H1 (cell line): ENCODE data around the gene DOCK10. TPM values are rescaled to one million over a fixed set of nuclear protein-coding genes. Genes with fewer than 3 reads are reported as not detected.
A peak's percentile ranks its signal among the peaks of the same experiment; 100 is the strongest.

ENCODE experiments used
- CTCF ChIA-PET: fragments of 300-600 bp; sonication (Branson Sonifier 250); formaldehyde crosslinking; loops from one replicate; lab custom pipeline; 2021; ENCODE audit not compliant: partially characterized antibody; lab: Charles Lee
- POLR2A ChIA-PET: fragments of 300-600 bp; sonication (Branson Sonifier 250); formaldehyde crosslinking; loops from one replicate; lab custom pipeline; 2021; ENCODE audit warnings: inconsistent platforms; ENCODE audit not compliant: partially characterized antibody; lab: Charles Lee
- DNase-seq, 2 experiments: peaks; one replicate each; pipeline versions ENCODE4 v3.0.0 to v3.0.0-alpha.2; 2010 to 2022; ENCODE audit warnings: low spot score in 2 of 2, low read depth in 1 of 2, mixed read lengths in 1 of 2
- FAIRE-seq: peaks from 2 replicates; lab custom pipeline; 2011; peaks lifted over from hg19 to GRCh38; lab: Jason Lieb, UNC
- H2AFZ ChIP-seq: 2 replicates; pipeline ENCODE4 v1.8.1; 2012; ENCODE audit warnings: low read length, inconsistent platforms
- H2AK5ac ChIP-seq: 2 replicates; pipeline ENCODE4 v1.6.1; 2013; ENCODE audit warnings: low read depth, low read length
- H2BK120ac ChIP-seq: replicated peaks from 2 replicates; pipeline ENCODE3; 2013; ENCODE audit warnings: low read depth, low read length, inconsistent platforms
- H2BK12ac ChIP-seq: 2 replicates; pipeline ENCODE4 v1.6.1; 2013; ENCODE audit warnings: low read depth, low read length
- H2BK15ac ChIP-seq: 2 replicates; pipeline ENCODE4 v1.6.1; 2013; ENCODE audit warnings: low read length
- H2BK20ac ChIP-seq: 2 replicates; pipeline ENCODE4 v1.6.1; 2013; ENCODE audit warnings: low read length
- H2BK5ac ChIP-seq: 2 replicates; pipeline ENCODE4 v1.6.1; 2013; ENCODE audit warnings: low read depth, low read length
- H3K14ac ChIP-seq: 2 replicates; pipeline ENCODE4 v1.6.1; 2013; ENCODE audit warnings: inconsistent platforms; ENCODE audit not compliant: insufficient read length
- H3K18ac ChIP-seq: 2 replicates; pipeline ENCODE4 v1.6.1; 2013; ENCODE audit warnings: low read length; ENCODE audit errors: extremely low read depth
- H3K23ac ChIP-seq: 2 replicates; pipeline ENCODE4 v1.6.1; 2013; ENCODE audit warnings: inconsistent platforms; ENCODE audit not compliant: insufficient read length
- H3K23me2 ChIP-seq: 2 replicates; pipeline ENCODE4 v1.6.1; 2013; ENCODE audit warnings: low read depth, low read length
- H3K27ac ChIP-seq: 2 replicates; pipeline ENCODE4 v1.6.1; 2011; ENCODE audit warnings: low read depth, low read length, inconsistent platforms
- H3K27me3 ChIP-seq, 4 experiments: replicated peaks in 1 of 4; 1 replicate in 1 of 4; 2 replicates in 3 of 4; pipeline versions ENCODE4 v1.6.1 to v1.8.1; 2011 to 2013; ENCODE audit warnings: low read length in 3 of 4, mild to moderate bottlenecking in 3 of 4, inconsistent platforms in 2 of 4, mixed read lengths in 2 of 4, moderate library complexity in 1 of 4; ENCODE audit not compliant: control insufficient read depth in 3 of 4, insufficient read depth in 3 of 4; ENCODE audit errors: extremely low read depth in 1 of 4
- H3K36me3 ChIP-seq, 4 experiments: 2 replicates each; pipeline versions ENCODE4 v1.6.1 to v1.8.1; 2011 to 2013; ENCODE audit warnings: mild to moderate bottlenecking in 4 of 4, low read length in 3 of 4, moderate library complexity in 2 of 4, control low read depth in 1 of 4, inconsistent platforms in 1 of 4; ENCODE audit not compliant: insufficient read depth in 4 of 4, control insufficient read depth in 2 of 4
- H3K4ac ChIP-seq: replicated peaks from 2 replicates; pipeline ENCODE3; 2013; ENCODE audit warnings: low read length, low read depth, mixed read lengths, inconsistent platforms; ENCODE audit not compliant: insufficient read length
- H3K4me1 ChIP-seq, 4 experiments: replicated peaks in 1 of 4; 1 replicate in 1 of 4; 2 replicates in 3 of 4; pipeline versions ENCODE4 v1.6.1 to v1.8.1; 2011 to 2013; ENCODE audit warnings: low read length in 3 of 4, inconsistent platforms in 2 of 4, mixed read lengths in 1 of 4; ENCODE audit not compliant: insufficient read depth in 4 of 4, control insufficient read depth in 3 of 4
- H3K4me2 ChIP-seq, 2 experiments: 2 replicates each; pipeline versions ENCODE4 v1.6.1 to v1.8.1; 2011 to 2013; ENCODE audit warnings: low read depth in 2 of 2, low read length in 2 of 2, control low read depth in 1 of 2, inconsistent platforms in 1 of 2, mild to moderate bottlenecking in 1 of 2; ENCODE audit not compliant: insufficient read depth in 1 of 2
- H3K4me3 ChIP-seq, 4 experiments: fragments of 200-600, 300-600 bp in 1 of 4; sonication (generic), shearing (Covaris generic), sonication (Bioruptor Twin) in 1 of 4; 2 replicates each; pipeline versions ENCODE4 v1.5.1 to v1.8.1; 2011 to 2016; ENCODE audit warnings: low read length in 4 of 4, low read depth in 3 of 4, control low read depth in 2 of 4, inconsistent platforms in 2 of 4, mild to moderate bottlenecking in 2 of 4, mixed read lengths in 1 of 4, moderate library complexity in 1 of 4; ENCODE audit not compliant: insufficient read depth in 2 of 4; ENCODE audit errors: extremely low read depth in 1 of 4
- H3K56ac ChIP-seq: replicated peaks from 2 replicates; pipeline ENCODE3; 2013; ENCODE audit warnings: low read depth, mild to moderate bottlenecking, mixed read lengths, low read length, inconsistent platforms; ENCODE audit not compliant: insufficient read length
- H3K79me1 ChIP-seq: 2 replicates; pipeline ENCODE4 v1.6.1; 2013; ENCODE audit warnings: low read depth, low read length, control low read depth
- H3K79me2 ChIP-seq, 2 experiments: 2 replicates each; pipeline versions ENCODE4 v1.6.1 to v1.8.1; 2012 to 2013; ENCODE audit warnings: low read length in 2 of 2, mild to moderate bottlenecking in 2 of 2, inconsistent platforms in 1 of 2; ENCODE audit not compliant: insufficient read depth in 2 of 2, control insufficient read depth in 1 of 2
- H3K9ac ChIP-seq, 4 experiments: replicated peaks in 1 of 4; 1 replicate in 1 of 4; 2 replicates in 3 of 4; pipeline versions ENCODE4 v1.6.1 to v1.8.1; 2011 to 2013; ENCODE audit warnings: low read depth in 3 of 4, low read length in 3 of 4, control low read depth in 2 of 4, mild to moderate bottlenecking in 2 of 4, moderate library complexity in 2 of 4, inconsistent platforms in 1 of 4; ENCODE audit errors: extremely low read depth in 1 of 4
- H3K9me3 ChIP-seq, 2 experiments: 2 replicates each; pipeline versions ENCODE4 v1.6.1 to v1.8.1; 2012 to 2013; ENCODE audit warnings: mild to moderate bottlenecking in 2 of 2, moderate library complexity in 2 of 2, control low read depth in 1 of 2, inconsistent platforms in 1 of 2, low read depth in 1 of 2, low read length in 1 of 2, mixed read lengths in 1 of 2; ENCODE audit not compliant: insufficient read depth in 2 of 2
- H4K20me1 ChIP-seq, 2 experiments: replicated peaks in 1 of 2; 2 replicates each; pipeline versions ENCODE3 to v1.8.1; 2011 to 2013; ENCODE audit warnings: inconsistent platforms in 2 of 2, low read length in 2 of 2, mild to moderate bottlenecking in 1 of 2; ENCODE audit not compliant: insufficient read depth in 2 of 2, control insufficient read depth in 1 of 2
- H4K5ac ChIP-seq: 2 replicates; pipeline ENCODE4 v1.6.1; 2013; ENCODE audit warnings: low read length, low read depth, mixed read lengths, inconsistent platforms; ENCODE audit not compliant: insufficient read length
- H4K8ac ChIP-seq: 2 replicates; pipeline ENCODE4 v1.8.0; 2013; ENCODE audit warnings: mild to moderate bottlenecking, moderate library complexity, low read length, inconsistent platforms; ENCODE audit not compliant: insufficient read depth; ENCODE audit errors: extremely low read depth
- H4K91ac ChIP-seq: replicated peaks from 2 replicates; pipeline ENCODE3; 2013; ENCODE audit warnings: low read length, mixed read lengths, inconsistent platforms; ENCODE audit not compliant: insufficient read length
- ATF3 ChIP-seq: IDR thresholded peaks from 2 replicates; pipeline ENCODE4 v1.6.1; 2011; ENCODE audit warnings: low read depth, mild to moderate bottlenecking, low read length; ENCODE audit not compliant: insufficient read depth
- POLR2AphosphoS5 ChIP-seq: IDR thresholded peaks from 2 replicates; pipeline ENCODE4 v1.6.1; 2011; ENCODE audit warnings: low read depth, low read length
- TAF1 ChIP-seq: IDR thresholded peaks from 2 replicates; pipeline ENCODE4 v1.6.1; 2011; ENCODE audit warnings: mild to moderate bottlenecking, low read depth, low read length
- WGBS, 2 experiments: shearing (Covaris generic) in 1 of 2; methylation state at CpG; one replicate each; pipeline versions ENCODE4 v1.1.6 to v1.1.7; 2013 to 2015; ENCODE audit warnings: low lambda C conversion rate in 2 of 2, mixed read lengths in 2 of 2, inconsistent platforms in 1 of 2, low coverage in 1 of 2, missing lambda C conversion rate in 1 of 2; ENCODE audit not compliant: insufficient replicate concordance in 2 of 2, insufficient coverage in 1 of 2, insufficient read length in 1 of 2; ENCODE audit errors: extremely low coverage in 1 of 2, missing lambda C conversion rate in 1 of 2; 5-methylcytosine and 5-hydroxymethylcytosine counted together
- polyA plus RNA-seq, 7 experiments: library from polyadenylated mRNA; depleted of rRNA in 3 of 7; stranded (reverse) in 5 of 7; unstranded in 2 of 7; fragments of >200 nt in 5 of 7; fragments of 200-250 nt in 2 of 7; gene quantifications; 1 replicate in 5 of 7; 2 replicates in 1 of 7; 4 replicates in 1 of 7; pipeline versions ENCODE4 v1.2.1 to v1.2.3, GENCODE V29; 2011 to 2013; ENCODE audit warnings: missing spikeins in 2 of 7, mixed read lengths in 2 of 7
- total RNA-seq: library from RNA; stranded (reverse); fragmentation: NEBNext Ultra II Directional; extraction: Animal tissue kit (Norgen Biotek cat#: 25700); gene quantifications from 2 replicates; pipeline ENCODE4 v1.2.1, GENCODE V29; 2021

The DOCK10 gene
- total and polyA plus RNA-seq, 2 of the 8 experiments (the other 6 are each of a cell fraction or from before 2014, with no cell fraction given), result 0.33 to 1.6 TPM

- no peak overlapping the region for H3K14ac ChIP-seq
- no peaks in the 10 kb centered on the region for H3K4me1 ChIP-seq
- H3K27me3 ChIP-seq, result no peaks in the 10 kb centered on the region; a peak in 1 of 7 replicates
- no peak for DNase-seq
- POLR2A ChIA-PET, result no interaction called here
- no peak overlapping the region for H2BK15ac ChIP-seq
- no peak overlapping the region for H3K27ac ChIP-seq
- H3K18ac ChIP-seq, result no peak overlapping the region
- 69% methylated on average over 1 of the region's 1 CpG; no CpG with 5 or more reads in 1 of the 2 experiments for WGBS, 2 experiments
- no peak overlapping the region for H4K5ac ChIP-seq
- no peaks in the 10 kb centered on the region for H3K36me3 ChIP-seq
- H4K91ac ChIP-seq, result no peak overlapping the region
- no peak overlapping the region for H3K4me3 ChIP-seq
- no peak overlapping the region for H3K9ac ChIP-seq
- no peak for FAIRE-seq
- no peaks in the 10 kb centered on the region for H3K23me2 ChIP-seq
- H4K20me1 ChIP-seq, result no peaks in the 10 kb centered on the region
- H3K9me3 ChIP-seq, result no peaks in the 10 kb centered on the region
- no peak overlapping the region for H2BK12ac ChIP-seq
- H3K23ac ChIP-seq, result no peak overlapping the region
- no peak overlapping the region for H3K4ac ChIP-seq
- H4K8ac ChIP-seq, result no peak overlapping the region
- H3K79me2 ChIP-seq, result no peaks in the 10 kb centered on the region
- H3K56ac ChIP-seq, result no peak overlapping the region
- H3K4me2 ChIP-seq, result no peak overlapping the region
- H2BK5ac ChIP-seq, result no peak overlapping the region
- CTCF ChIA-PET, result no interaction called here
- H3K79me1 ChIP-seq, result no peaks in the 10 kb centered on the region
- H2BK120ac ChIP-seq, result no peak overlapping the region
- no peak overlapping the region for H2AFZ ChIP-seq
- no peak overlapping the region for H2BK20ac ChIP-seq
- no peak overlapping the region for H2AK5ac ChIP-seq
- TF ChIP-seq TAF1 (no peak), ATF3 (no peak), POLR2AphosphoS5 (0 out of 2 replicates have a peak, but pooled peaks have one; percentile 27)
These were observed 240.9 kb downstream of the DOCK10 start for GRCh38 chr2:224801360-224801759.
